ENCODE measurements around the gene C17orf100.

The C17orf100 gene

GRCh38 chr17:6651354-6651918, at the start of gene C17orf100, which contains the start of gene MED31:
Gene C17orf100, plus strand, starts transcription at chr17:6651762. Its CDS starts 152 bp downstream, at chr17:6651914.
Gene MED31, minus strand, starts transcription at chr17:6651605. Its CDS starts 77 bp downstream, at chr17:6651528.
- Histone ChIP-seq H3K4me3 (peak within 1 kb of the TSS; percentile 73 to 93 (median 80)), H3K9ac (peak within 1 kb of the TSS; percentile 77 to 96 (median 84)), H3K27me3 (peaks cover 34 to 47% (median 45%) of the 10 kb centered on the region in 11 experiments), H3K4me1 (peaks cover 39 to 65% (median 47%) of the 10 kb centered on the region in 10 experiments), H4K20me1 (peaks cover 16 to 49% (median 39%) of the 10 kb centered on the region in 11 experiments; a peak in 19 of 22 replicates), H3K27ac (peak within 1 kb of the TSS; percentile 71 to 98 (median 82)), H3K4me2 (peak within 1 kb of the TSS; percentile 90 to 100 (median 94)), H3K36me3 (peaks cover 12 to 36% (median 26%) of the 10 kb centered on the region in 11 experiments; a peak in 18 of 22 replicates), H3K9me3 (replicated peaks in 1 of 11) (no peaks in the 10 kb centered on the region)
- no peak for TF ChIP-seq Cebpa-rat (IDR thresholded peaks at IDR 0.05)

DNA sequence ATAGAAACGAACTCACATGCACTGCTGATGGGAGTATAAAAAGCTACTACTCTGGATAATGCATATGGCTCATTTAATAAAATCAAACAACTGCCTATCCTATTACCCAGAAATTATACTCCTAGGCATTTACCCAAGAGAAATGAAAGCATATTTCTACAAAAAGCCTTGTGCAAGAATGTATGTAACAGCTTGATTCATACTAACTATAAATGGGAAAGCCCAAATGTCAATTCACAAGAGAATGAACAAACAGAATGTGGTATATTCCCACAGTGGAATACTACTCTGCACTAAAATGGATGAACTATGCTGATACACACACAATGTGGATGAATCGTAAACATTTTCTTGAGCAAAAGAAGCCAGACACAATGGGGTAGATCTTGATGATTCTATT, 49.4 kb upstream of the C17orf100 start:
- Histone ChIP-seq H3K4me3 (no peak overlapping the region), H3K9ac (no peak overlapping the region), H3K4me1 (peaks cover 9 to 38% (median 21%) of the 10 kb centered on the region in 10 experiments), H3K9me3 (replicated peaks in 1 of 11) (no peaks in the 10 kb centered on the region), H3K27me3 (no peaks in the 10 kb centered on the region), H3K36me3 (peaks cover 73 to 96% (median 86%) of the 10 kb centered on the region in 11 experiments), H3K4me2 (no peak overlapping the region), H4K20me1 (peaks cover 0 to 5% (median 0%) of the 10 kb centered on the region in 11 experiments; a peak in 2 of 22 replicates), H3K27ac (no peak overlapping the region)
- TF ChIP-seq Cebpa-rat (IDR thresholded peaks at IDR 0.05): no peak

DNA sequence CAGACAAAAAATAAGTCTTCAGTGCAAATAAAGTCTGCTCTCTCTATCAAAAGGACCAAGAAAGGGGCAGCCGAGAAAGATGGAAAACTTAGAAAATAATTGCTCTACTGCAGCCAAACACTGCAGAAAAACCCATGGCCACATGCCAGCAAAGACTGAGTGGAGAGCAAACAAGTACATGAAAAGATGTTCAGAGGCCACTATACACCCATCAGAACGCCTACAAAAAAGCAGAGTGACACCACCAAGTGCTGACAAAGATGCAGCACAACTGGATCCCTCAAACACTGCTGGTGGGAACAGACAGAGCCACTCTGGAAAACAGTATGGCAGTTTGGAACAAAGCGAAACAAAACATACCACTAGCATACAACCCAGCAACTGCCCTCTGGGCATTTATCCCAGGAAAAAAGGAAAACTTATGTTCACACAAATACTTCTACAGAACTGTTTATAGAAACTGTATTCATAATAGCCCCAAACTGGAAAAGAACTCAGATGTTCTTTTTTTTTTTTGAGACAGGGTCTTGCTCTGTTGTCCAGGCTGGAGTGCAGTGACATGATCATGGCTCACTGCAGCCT, 47.7 kb upstream of the C17orf100 start:
- Histone ChIP-seq H3K36me3 (peaks cover 76 to 97% (median 88%) of the 10 kb centered on the region in 11 experiments), H3K9ac (no peak overlapping the region), H3K4me3 (no peak overlapping the region), H3K9me3 (replicated peaks in 1 of 11) (no peaks in the 10 kb centered on the region), H3K27ac (no peak overlapping the region), H3K4me2 (no peak overlapping the region), H3K27me3 (no peaks in the 10 kb centered on the region), H3K4me1 (peaks cover 9 to 24% (median 14%) of the 10 kb centered on the region in 10 experiments), H4K20me1 (peaks cover 0 to 3% (median 0%) of the 10 kb centered on the region in 11 experiments; a peak in 2 of 22 replicates)
- TF ChIP-seq Cebpa-rat (IDR thresholded peaks at IDR 0.05): no peak

- TF ChIP-seq Cebpa-rat (IDR thresholded peaks at IDR 0.05): no peak
- Histone ChIP-seq H3K9ac (no peak overlapping the region), H3K4me1 (peaks cover 0 to 11% (median 1%) of the 10 kb centered on the region in 10 experiments; a peak in 13 of 20 replicates), H3K27me3 (no peaks in the 10 kb centered on the region), H3K36me3 (peaks cover 86 to 100% (median 97%) of the 10 kb centered on the region in 11 experiments), H4K20me1 (no peaks in the 10 kb centered on the region; a peak in 1 of 22 replicates), H3K4me3 (no peak overlapping the region), H3K4me2 (no peak overlapping the region), H3K27ac (no peak overlapping the region), H3K9me3 (replicated peaks in 1 of 11) (no peaks in the 10 kb centered on the region)
Measured at GRCh38 chr17:6605142-6605541, 46.4 kb upstream of the C17orf100 start.

GRCh38 chr17:6608321-6608720, 43.2 kb upstream of the C17orf100 start:
- Histone ChIP-seq H3K4me3 (no peak overlapping the region), H4K20me1 (peaks cover 0 to under 1% (median 0%) of the 10 kb centered on the region in 11 experiments; a peak in 3 of 22 replicates), H3K9me3 (replicated peaks in 1 of 11) (no peaks in the 10 kb centered on the region), H3K9ac (no peak overlapping the region), H3K27ac (no peak overlapping the region), H3K4me2 (no peak overlapping the region), H3K36me3 (peaks cover 91 to 100% (median 96%) of the 10 kb centered on the region in 11 experiments), H3K27me3 (no peaks in the 10 kb centered on the region), H3K4me1 (no peaks in the 10 kb centered on the region)
- TF ChIP-seq Cebpa-rat (IDR thresholded peaks at IDR 0.05): no peak

GRCh38 chr17:6610011-6610410, 41.6 kb upstream of the C17orf100 start:
- Histone ChIP-seq H3K4me1 (no peaks in the 10 kb centered on the region), H4K20me1 (peaks cover 0 to 11% (median 0%) of the 10 kb centered on the region in 11 experiments; a peak in 3 of 22 replicates), H3K27me3 (no peaks in the 10 kb centered on the region), H3K36me3 (peaks cover 82 to 99% (median 89%) of the 10 kb centered on the region in 11 experiments), H3K4me3 (no peak overlapping the region), H3K27ac (no peak overlapping the region), H3K9me3 (replicated peaks in 1 of 11) (no peaks in the 10 kb centered on the region), H3K9ac (no peak overlapping the region), H3K4me2 (no peak overlapping the region)
- no peak for TF ChIP-seq Cebpa-rat (IDR thresholded peaks at IDR 0.05)

DNA sequence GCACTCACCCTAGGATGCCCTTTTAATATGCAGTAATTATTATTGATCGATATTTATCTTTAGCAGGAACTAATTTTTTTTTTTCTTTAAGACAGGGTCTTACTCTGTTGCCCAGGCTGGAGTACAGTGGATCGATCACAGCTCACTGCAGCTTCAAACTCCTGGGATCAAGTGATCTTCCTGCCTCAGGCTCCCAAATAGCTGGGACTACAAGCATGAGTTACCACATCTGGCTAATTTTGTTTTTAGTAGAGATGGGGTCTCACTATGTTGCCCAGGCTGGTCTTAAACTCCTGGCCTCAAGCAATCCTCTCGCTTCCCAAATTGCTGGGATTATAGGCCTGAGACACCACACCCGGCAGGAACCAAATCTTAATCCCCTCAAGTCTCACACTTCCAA, 40.3 kb upstream of the C17orf100 start:
- H3K36me3 ChIP-seq: peaks cover 82 to 99% (median 88%) of the 10 kb centered on the region in 11 experiments
- no peak overlapping the region for H3K9ac ChIP-seq
- no peaks in the 10 kb centered on the region for H3K4me1 ChIP-seq
- H3K4me3 ChIP-seq: no peak overlapping the region
- H3K27ac ChIP-seq: no peak overlapping the region
- TF ChIP-seq Cebpa-rat (IDR thresholded peaks at IDR 0.05): no peak
- no peaks in the 10 kb centered on the region for H3K27me3 ChIP-seq
- H3K4me2 ChIP-seq: no peak overlapping the region
- H3K9me3 ChIP-seq (replicated peaks in 1 of 11): no peaks in the 10 kb centered on the region
- peaks cover 0 to 11% (median 0%) of the 10 kb centered on the region in 11 experiments; a peak in 2 of 22 replicates for H4K20me1 ChIP-seq

- no peak overlapping the region for H3K27ac ChIP-seq
- TF ChIP-seq Cebpa-rat (IDR thresholded peaks at IDR 0.05): no peak
- H3K36me3 ChIP-seq: peaks cover 75 to 100% (median 93%) of the 10 kb centered on the region in 11 experiments
- H4K20me1 ChIP-seq: peaks cover 0 to 15% (median 6%) of the 10 kb centered on the region in 11 experiments; a peak in 3 of 22 replicates
- H3K4me3 ChIP-seq: no peak overlapping the region
- no peaks in the 10 kb centered on the region for H3K4me1 ChIP-seq
- H3K4me2 ChIP-seq: no peak overlapping the region
- H3K9me3 ChIP-seq (replicated peaks in 1 of 11): no peaks in the 10 kb centered on the region
- H3K27me3 ChIP-seq: no peaks in the 10 kb centered on the region
- H3K9ac ChIP-seq: no peak overlapping the region
Measured at GRCh38 chr17:6623941-6624340, 27.6 kb upstream of the C17orf100 start.

DNA sequence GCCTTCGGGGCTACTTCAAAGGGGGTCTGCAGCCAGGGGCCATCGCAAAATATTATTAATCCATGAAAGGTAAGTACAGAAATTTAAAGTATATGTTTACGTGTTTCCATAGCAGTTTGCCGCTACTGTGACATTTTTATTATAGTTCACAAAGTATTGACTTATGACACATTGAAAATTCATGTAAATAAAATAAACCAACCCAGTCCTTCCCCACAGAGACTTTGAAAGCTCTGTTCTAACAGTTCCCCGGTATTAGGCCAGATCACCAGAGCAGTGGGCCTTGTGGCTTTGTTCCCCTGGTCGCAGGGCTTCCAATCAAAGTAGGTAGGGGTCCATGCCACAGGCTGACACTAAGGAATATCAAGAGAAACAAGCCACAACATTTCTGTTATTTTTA, 24.9 kb upstream of the C17orf100 start:
- no peak overlapping the region for H3K9ac ChIP-seq

More for the DNA sequence above, 24.9 kb upstream of the C17orf100 start:
- Histone ChIP-seq H3K36me3 (peaks cover 76 to 100% (median 96%) of the 10 kb centered on the region in 11 experiments), H3K4me2 (no peak overlapping the region), H3K27me3 (no peaks in the 10 kb centered on the region), H3K4me3 (no peak overlapping the region), H4K20me1 (peaks cover 0 to 23% (median 9%) of the 10 kb centered on the region in 11 experiments; a peak in 6 of 22 replicates), H3K4me1 (peaks cover 0 to 4% (median 0%) of the 10 kb centered on the region in 10 experiments; a peak in 1 of 20 replicates), H3K9me3 (replicated peaks in 1 of 11) (no peaks in the 10 kb centered on the region), H3K27ac (no peak overlapping the region)
- no peak for TF ChIP-seq Cebpa-rat (IDR thresholded peaks at IDR 0.05)
